Coronary artery (tissue), 2 donors: Measurements from ENCODE around the gene MTHFD2L.

Experiments
- DNase-seq: peaks from one replicate; pipeline ENCODE4 v3.0.0-alpha.2; 2017; ENCODE audit warnings: low spot score
- H3K27ac ChIP-seq, 2 donors: fragments of 200-600 bp; sonication (generic); one replicate each; pipeline ENCODE4 v1.5.1; 2016 to 2019
- H3K4me3 ChIP-seq: fragments of 200-600 bp; sonication (generic); 2 replicates; pipeline ENCODE4 v1.5.1; 2016; ENCODE audit warnings: mild to moderate bottlenecking, moderate library complexity
- CTCF ChIP-seq: fragments of 200-600 bp; sonication (generic); IDR thresholded peaks from one replicate; pipeline ENCODE4 v1.5.1; 2019; ENCODE audit warnings: antibody characterized with exemption

The MTHFD2L gene

GRCh38 chr4:74188912-74189311 is 31.0 kb downstream of the MTHFD2L start:
- H3K27ac ChIP-seq = no peak overlapping the region
- DNase-seq = no peak
- H3K4me3 ChIP-seq = no peak overlapping the region
- TF ChIP-seq CTCF = no peak

- no peak for DNase-seq
These were observed 31.6 kb downstream of the MTHFD2L start for GRCh38 chr4:74189331-74190043.

GRCh38 chr4:74190332-74190731 is 32.4 kb downstream of the MTHFD2L start:
- DNase-seq = no peak
- no peak overlapping the region for H3K27ac ChIP-seq
- H3K4me3 ChIP-seq = no peak overlapping the region
- no peak for TF ChIP-seq CTCF

More at GRCh38 chr4:74189331-74190043, 31.6 kb downstream of the MTHFD2L start:
- Histone ChIP-seq H3K4me3 (no peak overlapping the region), H3K27ac (no peak overlapping the region)
- TF ChIP-seq CTCF = peak; percentile 21

- Histone ChIP-seq H3K4me3 (no peak overlapping the region), H3K27ac (no peak overlapping the region)
- TF ChIP-seq CTCF = no peak
- DNase-seq = no peak
These were observed 33.0 kb downstream of the MTHFD2L start for GRCh38 chr4:74190919-74191397.

- TF ChIP-seq CTCF = no peak
- no peak for DNase-seq
- no peak overlapping the region for H3K27ac ChIP-seq
- no peak overlapping the region for H3K4me3 ChIP-seq
These were observed 39.2 kb downstream of the MTHFD2L start for GRCh38 chr4:74197080-74197479.

- Histone ChIP-seq H3K4me3 (no peak overlapping the region), H3K27ac (no peak overlapping the region)
- DNase-seq = no peak
- no peak for TF ChIP-seq CTCF
These were observed 44.2 kb downstream of the MTHFD2L start for GRCh38 chr4:74202062-74202586.

- TF ChIP-seq CTCF = no peak
- DNase-seq = no peak
- Histone ChIP-seq H3K4me3 (no peak overlapping the region), H3K27ac (no peak overlapping the region)
These were observed 45.5 kb downstream of the MTHFD2L start for GRCh38 chr4:74203467-74203866.
